Keratinocyte (primary cell): ENCODE data around the gene NUP214.

Experiments
- EZH2 ChIP-seq: IDR thresholded peaks from one replicate; pipeline ENCODE4 v1.6.1; 2012; ENCODE audit warnings: inconsistent platforms, mild to moderate bottlenecking, low read length, moderate library complexity
- TF ChIP-seq, protein P1 (sequence below), 3 experiments: IDR thresholded peaks in 1 of 3; conservative IDR thresholded peaks in 1 of 3; optimal IDR thresholded peaks in 1 of 3; 2 replicates in 2 of 3; 3 replicates in 1 of 3; pipeline versions ENCODE3 to v1.5.1; 2011; ENCODE audit warnings: low read length in 3 of 3, mild to moderate bottlenecking in 3 of 3, moderate library complexity in 2 of 3, control low read depth in 1 of 3, inconsistent platforms in 1 of 3; ENCODE audit not compliant: insufficient read depth in 2 of 3; ENCODE audit errors: extremely low read depth in 1 of 3

DNA sequence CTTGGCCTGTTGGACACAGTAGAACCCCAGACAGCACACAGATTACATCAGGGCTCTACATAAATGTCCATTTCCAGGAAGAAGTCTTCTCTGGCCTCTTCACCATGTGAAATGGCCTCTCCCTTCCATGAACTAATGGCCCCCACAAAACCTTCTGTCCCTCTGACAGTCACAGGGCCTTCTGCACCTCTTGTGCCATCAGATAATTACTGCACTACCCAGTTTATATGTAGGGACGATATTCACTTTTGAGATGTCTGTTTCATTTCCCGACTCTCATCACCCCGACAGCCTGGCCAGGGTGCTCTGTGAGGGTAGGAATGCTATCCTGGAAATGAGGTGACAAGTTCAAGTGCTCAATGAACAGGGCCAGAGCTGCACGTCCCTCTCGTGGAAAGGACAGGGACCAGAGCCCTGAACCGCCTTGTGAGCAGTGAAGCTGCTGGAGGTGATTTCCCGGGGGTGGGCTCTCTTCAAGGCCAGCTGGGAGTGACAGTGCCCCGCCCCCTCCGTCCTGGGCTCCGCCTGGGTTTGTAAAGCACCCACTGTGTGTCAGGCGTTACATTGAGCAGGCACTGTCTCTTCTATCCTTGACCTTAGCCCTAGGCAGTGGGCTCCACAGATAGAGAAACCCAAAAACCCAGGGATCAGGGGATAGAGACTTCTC lies 153.9 kb downstream of the NUP214 start:
- TF ChIP-seq, protein P1, sequence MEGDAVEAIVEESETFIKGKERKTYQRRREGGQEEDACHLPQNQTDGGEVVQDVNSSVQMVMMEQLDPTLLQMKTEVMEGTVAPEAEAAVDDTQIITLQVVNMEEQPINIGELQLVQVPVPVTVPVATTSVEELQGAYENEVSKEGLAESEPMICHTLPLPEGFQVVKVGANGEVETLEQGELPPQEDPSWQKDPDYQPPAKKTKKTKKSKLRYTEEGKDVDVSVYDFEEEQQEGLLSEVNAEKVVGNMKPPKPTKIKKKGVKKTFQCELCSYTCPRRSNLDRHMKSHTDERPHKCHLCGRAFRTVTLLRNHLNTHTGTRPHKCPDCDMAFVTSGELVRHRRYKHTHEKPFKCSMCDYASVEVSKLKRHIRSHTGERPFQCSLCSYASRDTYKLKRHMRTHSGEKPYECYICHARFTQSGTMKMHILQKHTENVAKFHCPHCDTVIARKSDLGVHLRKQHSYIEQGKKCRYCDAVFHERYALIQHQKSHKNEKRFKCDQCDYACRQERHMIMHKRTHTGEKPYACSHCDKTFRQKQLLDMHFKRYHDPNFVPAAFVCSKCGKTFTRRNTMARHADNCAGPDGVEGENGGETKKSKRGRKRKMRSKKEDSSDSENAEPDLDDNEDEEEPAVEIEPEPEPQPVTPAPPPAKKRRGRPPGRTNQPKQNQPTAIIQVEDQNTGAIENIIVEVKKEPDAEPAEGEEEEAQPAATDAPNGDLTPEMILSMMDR (optimal IDR thresholded peaks at IDR 0.05 in 1 of 3, IDR thresholded peaks at IDR 0.05 in 1 of 3, conservative IDR thresholded peaks at IDR 0.05 in 1 of 3; ENCODE audit: extremely low read depth in 1 of 3, insufficient read depth in 2 of 3, low read length in 3 of 3) = no peak
- TF ChIP-seq EZH2 = no peak
